Stomach (tissue), 4 donors: Measurements from ENCODE around the gene FARSA.
"Not testable (repeated sequence)": the region's sequence is repeated elsewhere in the genome, so short reads cannot be mapped to it uniquely, and the experiment has no call there.

Source experiments
- EP300 ChIP-seq: sonication (generic); formaldehyde crosslinking; IDR thresholded peaks from one replicate; pipeline ENCODE4 v1.6.1; 2017; ENCODE audit warnings: antibody characterized with exemption
- TF ChIP-seq, protein P1 (sequence below), 7 experiments: fragments of 450-650 bp in 4 of 7; fragments of 200-600 bp in 3 of 7; sonication (generic) in 3 of 7; IDR thresholded peaks; one replicate each; pipeline ENCODE4 v1.5.1; 2016 to 2019; ENCODE audit warnings: antibody characterized with exemption in 7 of 7, control low read depth in 2 of 7, mild to moderate bottlenecking in 1 of 7

GRCh38 chr19:12955575-12955974 lies 22.1 kb upstream of the FARSA start:
- TF ChIP-seq, protein P1, sequence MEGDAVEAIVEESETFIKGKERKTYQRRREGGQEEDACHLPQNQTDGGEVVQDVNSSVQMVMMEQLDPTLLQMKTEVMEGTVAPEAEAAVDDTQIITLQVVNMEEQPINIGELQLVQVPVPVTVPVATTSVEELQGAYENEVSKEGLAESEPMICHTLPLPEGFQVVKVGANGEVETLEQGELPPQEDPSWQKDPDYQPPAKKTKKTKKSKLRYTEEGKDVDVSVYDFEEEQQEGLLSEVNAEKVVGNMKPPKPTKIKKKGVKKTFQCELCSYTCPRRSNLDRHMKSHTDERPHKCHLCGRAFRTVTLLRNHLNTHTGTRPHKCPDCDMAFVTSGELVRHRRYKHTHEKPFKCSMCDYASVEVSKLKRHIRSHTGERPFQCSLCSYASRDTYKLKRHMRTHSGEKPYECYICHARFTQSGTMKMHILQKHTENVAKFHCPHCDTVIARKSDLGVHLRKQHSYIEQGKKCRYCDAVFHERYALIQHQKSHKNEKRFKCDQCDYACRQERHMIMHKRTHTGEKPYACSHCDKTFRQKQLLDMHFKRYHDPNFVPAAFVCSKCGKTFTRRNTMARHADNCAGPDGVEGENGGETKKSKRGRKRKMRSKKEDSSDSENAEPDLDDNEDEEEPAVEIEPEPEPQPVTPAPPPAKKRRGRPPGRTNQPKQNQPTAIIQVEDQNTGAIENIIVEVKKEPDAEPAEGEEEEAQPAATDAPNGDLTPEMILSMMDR (IDR thresholded peaks at IDR 0.05), result not testable (repeated sequence)
- TF ChIP-seq EP300, result not testable (repeated sequence)
